Measurements from ENCODE around the gene DACH1. TPM values are rescaled to one million over a fixed set of nuclear protein-coding genes. Genes with fewer than 3 reads are reported as not detected.
A peak's percentile ranks its signal among the peaks of the same experiment; 100 is the strongest.

The DACH1 gene
- total RNA-seq, 2 experiments from 2014 or later = 0.71 to 0.89 TPM

DNA sequence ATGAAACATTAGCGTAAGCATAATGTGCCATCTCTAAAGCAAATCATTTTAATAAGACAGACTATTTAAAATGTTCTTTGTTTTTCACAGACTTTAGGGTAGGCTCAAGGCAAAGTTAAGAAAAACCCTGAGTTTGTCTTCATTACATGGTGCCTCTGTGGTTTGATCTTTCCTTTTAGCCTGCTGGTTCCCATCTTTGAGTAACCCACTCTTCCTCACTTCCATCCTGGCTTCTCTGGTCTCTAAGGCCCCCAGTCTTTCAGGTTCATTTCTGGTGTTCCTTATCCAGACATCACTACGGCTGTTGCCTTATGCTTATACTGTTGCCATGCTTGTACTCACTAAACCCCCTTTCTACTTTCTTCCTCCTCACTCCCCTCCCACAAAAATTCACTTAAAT is 38.4 kb downstream of the DACH1 start:
- TF ChIP-seq, protein P1, sequence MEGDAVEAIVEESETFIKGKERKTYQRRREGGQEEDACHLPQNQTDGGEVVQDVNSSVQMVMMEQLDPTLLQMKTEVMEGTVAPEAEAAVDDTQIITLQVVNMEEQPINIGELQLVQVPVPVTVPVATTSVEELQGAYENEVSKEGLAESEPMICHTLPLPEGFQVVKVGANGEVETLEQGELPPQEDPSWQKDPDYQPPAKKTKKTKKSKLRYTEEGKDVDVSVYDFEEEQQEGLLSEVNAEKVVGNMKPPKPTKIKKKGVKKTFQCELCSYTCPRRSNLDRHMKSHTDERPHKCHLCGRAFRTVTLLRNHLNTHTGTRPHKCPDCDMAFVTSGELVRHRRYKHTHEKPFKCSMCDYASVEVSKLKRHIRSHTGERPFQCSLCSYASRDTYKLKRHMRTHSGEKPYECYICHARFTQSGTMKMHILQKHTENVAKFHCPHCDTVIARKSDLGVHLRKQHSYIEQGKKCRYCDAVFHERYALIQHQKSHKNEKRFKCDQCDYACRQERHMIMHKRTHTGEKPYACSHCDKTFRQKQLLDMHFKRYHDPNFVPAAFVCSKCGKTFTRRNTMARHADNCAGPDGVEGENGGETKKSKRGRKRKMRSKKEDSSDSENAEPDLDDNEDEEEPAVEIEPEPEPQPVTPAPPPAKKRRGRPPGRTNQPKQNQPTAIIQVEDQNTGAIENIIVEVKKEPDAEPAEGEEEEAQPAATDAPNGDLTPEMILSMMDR (IDR thresholded peaks at IDR 0.05) = no peak
- no peaks in the 10 kb centered on the region for H3K9me3 ChIP-seq (ENCODE audit: control insufficient read depth in 1 of 2, insufficient read depth in 1 of 2, low read length in 2 of 2)
- H3K4me1 Mint-ChIP-seq (ENCODE audit: low read depth) = peaks cover 28% of the 10 kb centered on the region
- H3K27me3 Mint-ChIP-seq = no peaks in the 10 kb centered on the region
- DNase-seq (no peak), ATAC-seq (ENCODE audit: poor library complexity) (no peak)
- H3K4me3 ChIP-seq (ENCODE audit: low read length) = no peak overlapping the region
- H3K27ac Mint-ChIP-seq = peak overlapping the region; percentile 15
- POLR2A ChIA-PET = no interaction called here
- no peak overlapping the region for H3K4me3 Mint-ChIP-seq
- intact Hi-C loops (cut with DNase I, micrococcal nuclease) = no loop called here
- no peaks in the 10 kb centered on the region for H3K36me3 ChIP-seq (ENCODE audit: insufficient read depth, low read length)
- no peaks in the 10 kb centered on the region for H3K9me3 Mint-ChIP-seq
- no peaks in the 10 kb centered on the region for H3K4me1 ChIP-seq (ENCODE audit: insufficient read depth, low read length)
- no peak overlapping the region for H3K27ac ChIP-seq (ENCODE audit: low read depth in 1 of 2, low read length in 2 of 2)
- H3K36me3 Mint-ChIP-seq (ENCODE audit: low read depth) = no peaks in the 10 kb centered on the region
- H3K27me3 ChIP-seq (ENCODE audit: control insufficient read depth in 1 of 2, insufficient read depth in 2 of 2, low read length in 2 of 2) = no peaks in the 10 kb centered on the region
- CTCF ChIA-PET = no interaction called here

DNA sequence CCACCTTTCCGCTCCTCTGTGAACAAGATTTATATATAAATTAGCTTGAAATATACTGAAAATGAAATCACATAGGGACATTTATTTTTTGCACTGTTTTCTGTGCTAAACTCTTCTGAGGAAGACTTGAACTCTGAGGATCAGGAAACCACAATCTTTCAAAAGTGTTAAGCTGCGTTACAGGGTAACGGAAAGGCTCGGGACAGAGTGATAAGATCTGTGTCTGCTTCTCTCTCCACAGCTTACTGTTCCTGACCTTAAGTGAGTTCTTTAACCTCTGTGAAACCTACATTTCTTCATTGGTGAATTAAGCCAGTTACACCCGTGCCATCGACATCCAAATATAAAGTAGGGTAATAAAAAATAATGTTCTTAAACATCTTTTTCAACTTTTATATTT is 38.9 kb downstream of the DACH1 start:
- peak; percentile 58 for ATAC-seq (ENCODE audit: poor library complexity)
- H3K36me3 Mint-ChIP-seq (ENCODE audit: low read depth) = no peaks in the 10 kb centered on the region
- Histone ChIP-seq H3K27ac (ENCODE audit: low read depth in 1 of 2, low read length in 2 of 2) (no peak overlapping the region), H3K9me3 (ENCODE audit: control insufficient read depth in 1 of 2, insufficient read depth in 1 of 2, low read length in 2 of 2) (no peaks in the 10 kb centered on the region), H3K4me3 (ENCODE audit: low read length) (no peak overlapping the region), H3K36me3 (ENCODE audit: insufficient read depth, low read length) (no peaks in the 10 kb centered on the region), H3K27me3 (ENCODE audit: control insufficient read depth in 1 of 2, insufficient read depth in 2 of 2, low read length in 2 of 2) (no peaks in the 10 kb centered on the region), H3K4me1 (ENCODE audit: insufficient read depth, low read length) (no peaks in the 10 kb centered on the region)
- peaks cover 28% of the 10 kb centered on the region for H3K4me1 Mint-ChIP-seq (ENCODE audit: low read depth)
- intact Hi-C loops (cut with DNase I, micrococcal nuclease) = no loop called here
- ChIA-PET POLR2A (no interaction called here), CTCF (no interaction called here)
- no peaks in the 10 kb centered on the region for H3K9me3 Mint-ChIP-seq
- peak in 2 of 14 experiments; percentile 4 to 5 for DNase-seq
- peak overlapping the region; percentile 15 for H3K27ac Mint-ChIP-seq
- no peak overlapping the region for H3K4me3 Mint-ChIP-seq
- no peaks in the 10 kb centered on the region for H3K27me3 Mint-ChIP-seq
- TF ChIP-seq, protein P1 (IDR thresholded peaks at IDR 0.05) = no peak

DNA sequence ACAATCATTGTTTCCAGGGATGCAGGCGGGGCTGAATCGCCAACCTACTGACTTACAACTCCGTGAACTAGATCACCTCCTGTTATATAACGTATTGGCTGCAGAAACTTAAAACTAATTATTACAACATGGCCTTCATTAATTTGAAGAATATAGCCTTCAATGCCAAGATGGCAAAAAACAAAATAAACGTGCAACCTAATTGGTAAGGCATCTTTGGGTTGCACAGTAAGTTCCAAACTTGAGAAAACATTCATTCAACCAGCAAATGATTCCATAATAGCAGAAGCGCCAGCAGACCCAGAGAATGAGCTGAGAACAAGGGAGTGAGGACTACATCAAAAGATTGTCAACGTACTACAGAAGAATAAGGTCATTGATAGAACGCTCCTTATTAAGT is 39.8 kb downstream of the DACH1 start:
- TF ChIP-seq, protein P1 (IDR thresholded peaks at IDR 0.05) = no peak
- Histone ChIP-seq H3K9me3 (ENCODE audit: control insufficient read depth in 1 of 2, insufficient read depth in 1 of 2, low read length in 2 of 2) (no peaks in the 10 kb centered on the region), H3K4me3 (ENCODE audit: low read length) (no peak overlapping the region), H3K4me1 (ENCODE audit: insufficient read depth, low read length) (no peaks in the 10 kb centered on the region), H3K27ac (ENCODE audit: low read depth in 1 of 2, low read length in 2 of 2) (no peak overlapping the region), H3K27me3 (ENCODE audit: control insufficient read depth in 1 of 2, insufficient read depth in 2 of 2, low read length in 2 of 2) (no peaks in the 10 kb centered on the region), H3K36me3 (ENCODE audit: insufficient read depth, low read length) (no peaks in the 10 kb centered on the region)
- Mint-ChIP-seq H3K4me3 (no peak overlapping the region), H3K36me3 (ENCODE audit: low read depth) (no peaks in the 10 kb centered on the region), H3K27ac (no peak overlapping the region), H3K4me1 (ENCODE audit: low read depth) (peaks cover 28% of the 10 kb centered on the region), H3K9me3 (no peaks in the 10 kb centered on the region), H3K27me3 (no peaks in the 10 kb centered on the region)
- DNase-seq (no peak), ATAC-seq (ENCODE audit: poor library complexity) (no peak)
- intact Hi-C loops (cut with DNase I, micrococcal nuclease) = no loop called here
- POLR2A ChIA-PET = interaction anchor here (0.6 kb wide), 1 partner anchor 533 kb away, joined by 3 read pairs; no protein-coding TSS in a partner anchor
- CTCF ChIA-PET = no interaction called here

Data from CD4-positive, alpha-beta T cell (primary cell).